ENCODE data around the gene PI4K2A. TPM values are rescaled to one million over a fixed set of nuclear protein-coding genes. Genes with fewer than 3 reads are reported as not detected.
"Not testable (repeated sequence)": the region's sequence is repeated elsewhere in the genome, so short reads cannot be mapped to it uniquely, and the experiment has no call there.

PI4K2A gene
- polyA plus RNA-seq, 1 donor from 2014 or later: 14.4 TPM

DNA sequence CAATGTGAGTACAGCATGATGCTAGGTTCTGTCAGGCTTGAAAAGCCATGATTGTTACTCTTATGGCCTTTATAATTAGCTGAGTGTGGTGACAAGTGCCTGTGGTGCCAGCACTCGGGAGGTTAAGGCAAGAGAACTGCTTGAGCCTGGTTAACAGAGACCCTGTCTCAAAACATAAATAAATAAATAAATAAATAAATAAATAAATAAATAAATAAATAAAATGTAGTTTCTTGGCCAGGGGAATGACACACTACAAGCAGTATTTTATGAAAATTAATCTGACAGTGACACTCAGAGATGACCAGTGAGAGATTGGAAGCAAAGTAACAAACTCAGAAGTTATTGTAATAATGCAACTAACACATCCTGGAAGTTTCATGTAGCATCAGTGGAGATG lies 4.9 kb upstream of the PI4K2A start:
- Histone ChIP-seq H3K27me3 (ENCODE audit: insufficient read depth, low read depth, low read length) (no peaks in the 10 kb centered on the region), H3K9ac (ENCODE audit: low read length) (no peak overlapping the region), H3K9me2 (ENCODE audit: insufficient read depth, low read length) (no peaks in the 10 kb centered on the region), H3K4me2 (ENCODE audit: low read length) (no peak overlapping the region), H3K79me2 (replicated peaks; ENCODE audit: insufficient read depth, low read length) (peaks cover 22% of the 10 kb centered on the region), H3K4me3 (ENCODE audit: low read length) (no peak overlapping the region), H3K36me3 (ENCODE audit: insufficient read depth, low read length) (no peaks in the 10 kb centered on the region), H4K20me1 (ENCODE audit: insufficient read depth) (no peaks in the 10 kb centered on the region), H3F3A (ENCODE audit: insufficient read depth, low read length, poor library complexity, severe bottlenecking) (no peaks in the 10 kb centered on the region), H2AFZ (ENCODE audit: low read depth, low read length) (no peak overlapping the region), H3K27ac (ENCODE audit: low read length) (no peak overlapping the region), H3K9me3 (ENCODE audit: low read length) (no peaks in the 10 kb centered on the region)
- TF ChIP-seq, protein P1, sequence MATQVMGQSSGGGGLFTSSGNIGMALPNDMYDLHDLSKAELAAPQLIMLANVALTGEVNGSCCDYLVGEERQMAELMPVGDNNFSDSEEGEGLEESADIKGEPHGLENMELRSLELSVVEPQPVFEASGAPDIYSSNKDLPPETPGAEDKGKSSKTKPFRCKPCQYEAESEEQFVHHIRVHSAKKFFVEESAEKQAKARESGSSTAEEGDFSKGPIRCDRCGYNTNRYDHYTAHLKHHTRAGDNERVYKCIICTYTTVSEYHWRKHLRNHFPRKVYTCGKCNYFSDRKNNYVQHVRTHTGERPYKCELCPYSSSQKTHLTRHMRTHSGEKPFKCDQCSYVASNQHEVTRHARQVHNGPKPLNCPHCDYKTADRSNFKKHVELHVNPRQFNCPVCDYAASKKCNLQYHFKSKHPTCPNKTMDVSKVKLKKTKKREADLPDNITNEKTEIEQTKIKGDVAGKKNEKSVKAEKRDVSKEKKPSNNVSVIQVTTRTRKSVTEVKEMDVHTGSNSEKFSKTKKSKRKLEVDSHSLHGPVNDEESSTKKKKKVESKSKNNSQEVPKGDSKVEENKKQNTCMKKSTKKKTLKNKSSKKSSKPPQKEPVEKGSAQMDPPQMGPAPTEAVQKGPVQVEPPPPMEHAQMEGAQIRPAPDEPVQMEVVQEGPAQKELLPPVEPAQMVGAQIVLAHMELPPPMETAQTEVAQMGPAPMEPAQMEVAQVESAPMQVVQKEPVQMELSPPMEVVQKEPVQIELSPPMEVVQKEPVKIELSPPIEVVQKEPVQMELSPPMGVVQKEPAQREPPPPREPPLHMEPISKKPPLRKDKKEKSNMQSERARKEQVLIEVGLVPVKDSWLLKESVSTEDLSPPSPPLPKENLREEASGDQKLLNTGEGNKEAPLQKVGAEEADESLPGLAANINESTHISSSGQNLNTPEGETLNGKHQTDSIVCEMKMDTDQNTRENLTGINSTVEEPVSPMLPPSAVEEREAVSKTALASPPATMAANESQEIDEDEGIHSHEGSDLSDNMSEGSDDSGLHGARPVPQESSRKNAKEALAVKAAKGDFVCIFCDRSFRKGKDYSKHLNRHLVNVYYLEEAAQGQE (IDR thresholded peaks at IDR 0.05; ENCODE audit: borderline replicate concordance): no peak
- no peak for TF ChIP-seq EP300 (conservative IDR thresholded peaks at IDR 0.05; ENCODE audit: poor library complexity, severe bottlenecking)
- TF ChIP-seq EZH2 (IDR thresholded peaks at IDR 0.05; ENCODE audit: borderline replicate concordance, insufficient read depth, low read length, poor library complexity, severe bottlenecking): no peak
- no peak for TF ChIP-seq SMC3 (conservative IDR thresholded peaks at IDR 0.05; ENCODE audit: poor library complexity)
- TF ChIP-seq RAD21 (conservative IDR thresholded peaks at IDR 0.05): no peak
- TF ChIP-seq POLR2AphosphoS5 (IDR thresholded peaks at IDR 0.05): no peak
- TF ChIP-seq, protein P2, sequence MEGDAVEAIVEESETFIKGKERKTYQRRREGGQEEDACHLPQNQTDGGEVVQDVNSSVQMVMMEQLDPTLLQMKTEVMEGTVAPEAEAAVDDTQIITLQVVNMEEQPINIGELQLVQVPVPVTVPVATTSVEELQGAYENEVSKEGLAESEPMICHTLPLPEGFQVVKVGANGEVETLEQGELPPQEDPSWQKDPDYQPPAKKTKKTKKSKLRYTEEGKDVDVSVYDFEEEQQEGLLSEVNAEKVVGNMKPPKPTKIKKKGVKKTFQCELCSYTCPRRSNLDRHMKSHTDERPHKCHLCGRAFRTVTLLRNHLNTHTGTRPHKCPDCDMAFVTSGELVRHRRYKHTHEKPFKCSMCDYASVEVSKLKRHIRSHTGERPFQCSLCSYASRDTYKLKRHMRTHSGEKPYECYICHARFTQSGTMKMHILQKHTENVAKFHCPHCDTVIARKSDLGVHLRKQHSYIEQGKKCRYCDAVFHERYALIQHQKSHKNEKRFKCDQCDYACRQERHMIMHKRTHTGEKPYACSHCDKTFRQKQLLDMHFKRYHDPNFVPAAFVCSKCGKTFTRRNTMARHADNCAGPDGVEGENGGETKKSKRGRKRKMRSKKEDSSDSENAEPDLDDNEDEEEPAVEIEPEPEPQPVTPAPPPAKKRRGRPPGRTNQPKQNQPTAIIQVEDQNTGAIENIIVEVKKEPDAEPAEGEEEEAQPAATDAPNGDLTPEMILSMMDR (IDR thresholded peaks at IDR 0.05; ENCODE audit: poor library complexity, severe bottlenecking): no peak
- TF ChIP-seq MXI1 (conservative IDR thresholded peaks at IDR 0.05; ENCODE audit: poor library complexity, severe bottlenecking): no peak
- no peak for TF ChIP-seq TAF1 (IDR thresholded peaks at IDR 0.05; ENCODE audit: low read depth)

DNA sequence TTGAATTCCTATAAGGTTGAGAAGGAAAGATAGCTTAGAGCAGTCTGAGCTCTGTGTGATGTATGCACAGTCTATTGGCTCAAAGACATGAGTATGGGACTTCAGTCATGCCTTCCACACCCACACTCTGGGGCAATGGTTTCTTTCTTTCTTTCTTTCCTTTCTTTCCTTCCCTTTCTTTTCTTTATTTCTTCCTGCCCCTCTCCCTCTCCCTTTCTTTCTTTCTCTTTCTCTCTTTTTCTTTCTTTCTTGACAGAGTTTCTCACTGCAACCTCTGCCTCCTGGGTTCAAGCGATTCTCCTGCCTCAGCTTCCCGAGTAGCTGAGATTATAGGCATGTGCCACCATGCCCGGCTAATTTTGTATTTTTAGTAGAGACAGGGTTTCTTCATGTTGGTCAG lies 1.4 kb upstream of the PI4K2A start:
- not testable (repeated sequence) for H3K9me3 ChIP-seq (ENCODE audit: low read length); H3F3A ChIP-seq (ENCODE audit: insufficient read depth, low read length, poor library complexity, severe bottlenecking); H3K27me3 ChIP-seq (ENCODE audit: insufficient read depth, low read depth, low read length); H3K4me3 ChIP-seq (ENCODE audit: low read length); H3K36me3 ChIP-seq (ENCODE audit: insufficient read depth, low read length); H2AFZ ChIP-seq (ENCODE audit: low read depth, low read length); H3K9ac ChIP-seq (ENCODE audit: low read length); H3K27ac ChIP-seq (ENCODE audit: low read length); H3K9me2 ChIP-seq (ENCODE audit: insufficient read depth, low read length); H4K20me1 ChIP-seq (ENCODE audit: insufficient read depth); H3K4me2 ChIP-seq (ENCODE audit: low read length)
- H3K79me2 ChIP-seq (replicated peaks; ENCODE audit: insufficient read depth, low read length): peaks cover 18% of the 10 kb centered on the region

Measured in neural cell (in vitro differentiated cells).